ENCODE results near the gene NAA60. TPM values are rescaled to one million over a fixed set of nuclear protein-coding genes. Genes with fewer than 3 reads are reported as not detected.
A peak's percentile ranks its signal among the peaks of the same experiment; 100 is the strongest.

Gene NAA60
- total and polyA plus RNA-seq, 3 donors from 2014 or later, result 61.8 to 120 (median 99.2) TPM

DNA sequence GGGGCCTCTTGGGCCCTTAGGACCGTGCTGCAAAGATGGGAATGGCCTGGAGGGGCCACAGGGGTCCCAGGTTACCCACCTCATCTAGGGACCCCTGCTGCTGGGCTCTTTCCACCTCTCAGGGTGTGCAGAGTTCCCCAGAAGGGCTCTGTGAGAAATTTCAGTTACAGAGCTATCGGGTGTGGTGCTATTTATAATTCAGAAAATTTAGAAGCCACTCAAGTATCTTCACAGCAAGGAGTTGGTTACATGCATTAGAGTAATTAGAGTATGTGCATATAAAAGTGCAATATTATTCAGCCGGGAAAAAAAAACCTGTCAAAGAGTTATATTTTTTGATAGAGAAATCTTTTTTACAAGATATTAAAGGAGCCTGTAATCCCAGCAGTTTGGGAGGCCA, 32.9 kb downstream of the NAA60 start:
- WGBS, 2 donors, result 88 to 91% methylated on average over 3 of the region's 3 CpGs
- intact Hi-C loops (cut with DNase I; ENCODE audit: low total_unique reads), result no loop called here
- Histone ChIP-seq H3K4me1 (peaks cover 15% of the 10 kb centered on the region), H3K4me3 (no peak overlapping the region), H3K9me3 (no peaks in the 10 kb centered on the region), H3K27me3 (no peaks in the 10 kb centered on the region), H3K36me3 (ENCODE audit: low read depth, missing control alignments) (no peaks in the 10 kb centered on the region), H3K27ac (no peak overlapping the region)
- no peak for DNase-seq
- TF ChIP-seq, protein P1, sequence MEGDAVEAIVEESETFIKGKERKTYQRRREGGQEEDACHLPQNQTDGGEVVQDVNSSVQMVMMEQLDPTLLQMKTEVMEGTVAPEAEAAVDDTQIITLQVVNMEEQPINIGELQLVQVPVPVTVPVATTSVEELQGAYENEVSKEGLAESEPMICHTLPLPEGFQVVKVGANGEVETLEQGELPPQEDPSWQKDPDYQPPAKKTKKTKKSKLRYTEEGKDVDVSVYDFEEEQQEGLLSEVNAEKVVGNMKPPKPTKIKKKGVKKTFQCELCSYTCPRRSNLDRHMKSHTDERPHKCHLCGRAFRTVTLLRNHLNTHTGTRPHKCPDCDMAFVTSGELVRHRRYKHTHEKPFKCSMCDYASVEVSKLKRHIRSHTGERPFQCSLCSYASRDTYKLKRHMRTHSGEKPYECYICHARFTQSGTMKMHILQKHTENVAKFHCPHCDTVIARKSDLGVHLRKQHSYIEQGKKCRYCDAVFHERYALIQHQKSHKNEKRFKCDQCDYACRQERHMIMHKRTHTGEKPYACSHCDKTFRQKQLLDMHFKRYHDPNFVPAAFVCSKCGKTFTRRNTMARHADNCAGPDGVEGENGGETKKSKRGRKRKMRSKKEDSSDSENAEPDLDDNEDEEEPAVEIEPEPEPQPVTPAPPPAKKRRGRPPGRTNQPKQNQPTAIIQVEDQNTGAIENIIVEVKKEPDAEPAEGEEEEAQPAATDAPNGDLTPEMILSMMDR (IDR thresholded peaks at IDR 0.05), result no peak
- no peak for TF ChIP-seq POLR2A (IDR thresholded peaks at IDR 0.05)

DNA sequence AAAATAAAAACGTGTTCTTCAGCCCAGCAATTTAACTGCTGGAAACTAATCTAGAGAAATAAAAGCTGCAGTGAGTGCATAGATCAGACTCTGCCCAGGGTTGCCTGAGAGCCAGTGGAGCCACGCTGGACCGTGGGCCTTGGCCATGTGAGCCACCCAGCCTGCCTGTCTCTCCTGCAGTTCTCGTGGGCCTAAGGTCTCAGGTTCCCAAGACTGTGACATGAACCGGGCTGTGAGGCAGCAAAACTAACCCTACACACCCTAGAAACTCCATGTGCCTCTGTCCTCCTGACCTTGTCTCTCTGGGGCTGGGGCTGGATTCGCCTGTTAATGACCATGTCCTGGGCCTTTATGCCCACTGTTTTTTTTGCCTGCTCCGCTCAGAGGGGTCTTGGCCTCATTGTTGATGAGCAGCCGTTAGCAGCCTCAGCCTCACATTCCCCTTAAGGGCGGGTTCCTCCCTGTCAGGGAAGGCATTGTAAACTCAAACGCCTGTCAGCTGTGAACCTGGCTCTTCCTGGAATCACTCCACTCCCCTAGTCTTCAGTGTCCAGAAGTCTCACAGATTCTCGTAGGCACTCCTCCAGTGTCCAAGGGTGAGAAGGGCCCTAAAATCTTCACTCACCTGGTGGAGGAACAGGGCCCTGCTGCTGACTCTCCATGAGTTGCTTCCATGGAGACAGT, 34.9 kb downstream of the NAA60 start:
- no peaks in the 10 kb centered on the region for H3K36me3 ChIP-seq (ENCODE audit: low read depth, missing control alignments)
- H3K27me3 ChIP-seq, result no peaks in the 10 kb centered on the region
- intact Hi-C loops (cut with DNase I; ENCODE audit: low total_unique reads), result no loop called here
- no peak overlapping the region for H3K4me3 ChIP-seq
- no peaks in the 10 kb centered on the region for H3K9me3 ChIP-seq
- no peak overlapping the region for H3K27ac ChIP-seq
- TF ChIP-seq, protein P1 (IDR thresholded peaks at IDR 0.05), result no peak
- no peak for TF ChIP-seq POLR2A (IDR thresholded peaks at IDR 0.05)
- DNase-seq, result no peak
- peaks cover 26% of the 10 kb centered on the region for H3K4me1 ChIP-seq
- 79 to 82% methylated on average over 11 of the region's 11 CpGs for WGBS, 2 donors

DNA sequence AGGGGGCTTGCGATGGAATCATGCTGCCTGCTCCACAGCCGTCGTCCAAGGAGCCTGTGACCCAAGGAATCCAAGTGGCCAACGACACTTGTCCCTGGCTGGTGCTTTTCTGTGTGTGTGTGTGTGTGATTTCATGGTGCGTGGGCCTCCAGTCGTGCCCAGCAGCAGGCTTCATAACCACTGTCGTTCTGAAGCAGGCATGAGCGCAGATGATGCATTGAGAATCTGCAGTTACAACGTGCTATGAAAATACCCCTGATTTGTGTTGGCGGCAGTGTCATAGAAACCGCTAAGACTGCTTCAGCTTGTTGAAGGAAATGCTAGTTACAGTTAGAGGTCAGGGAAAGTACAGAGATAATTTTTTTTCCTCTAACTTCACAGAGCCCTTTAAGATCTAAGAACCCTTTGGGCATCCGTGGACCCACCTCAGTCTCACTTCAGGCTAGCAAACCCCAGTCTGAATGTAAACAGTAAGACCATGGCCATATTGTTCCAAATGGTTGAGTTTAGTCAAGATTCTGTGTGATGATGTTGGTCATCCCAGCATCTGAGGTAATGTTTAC, 36.3 kb downstream of the NAA60 start:
- Histone ChIP-seq H3K4me1 (peaks cover 17% of the 10 kb centered on the region), H3K27ac (no peak overlapping the region), H3K4me3 (no peak overlapping the region), H3K36me3 (ENCODE audit: low read depth, missing control alignments) (no peaks in the 10 kb centered on the region), H3K9me3 (no peaks in the 10 kb centered on the region), H3K27me3 (no peaks in the 10 kb centered on the region)
- DNase-seq, result no peak
- TF ChIP-seq, protein P1 (IDR thresholded peaks at IDR 0.05), result no peak
- no peak for TF ChIP-seq POLR2A (IDR thresholded peaks at IDR 0.05)
- WGBS, 2 donors, result 88 to 90% methylated on average over 9 to 12 of the region's 12 CpGs
- intact Hi-C loops (cut with DNase I; ENCODE audit: low total_unique reads), result no loop called here

DNA sequence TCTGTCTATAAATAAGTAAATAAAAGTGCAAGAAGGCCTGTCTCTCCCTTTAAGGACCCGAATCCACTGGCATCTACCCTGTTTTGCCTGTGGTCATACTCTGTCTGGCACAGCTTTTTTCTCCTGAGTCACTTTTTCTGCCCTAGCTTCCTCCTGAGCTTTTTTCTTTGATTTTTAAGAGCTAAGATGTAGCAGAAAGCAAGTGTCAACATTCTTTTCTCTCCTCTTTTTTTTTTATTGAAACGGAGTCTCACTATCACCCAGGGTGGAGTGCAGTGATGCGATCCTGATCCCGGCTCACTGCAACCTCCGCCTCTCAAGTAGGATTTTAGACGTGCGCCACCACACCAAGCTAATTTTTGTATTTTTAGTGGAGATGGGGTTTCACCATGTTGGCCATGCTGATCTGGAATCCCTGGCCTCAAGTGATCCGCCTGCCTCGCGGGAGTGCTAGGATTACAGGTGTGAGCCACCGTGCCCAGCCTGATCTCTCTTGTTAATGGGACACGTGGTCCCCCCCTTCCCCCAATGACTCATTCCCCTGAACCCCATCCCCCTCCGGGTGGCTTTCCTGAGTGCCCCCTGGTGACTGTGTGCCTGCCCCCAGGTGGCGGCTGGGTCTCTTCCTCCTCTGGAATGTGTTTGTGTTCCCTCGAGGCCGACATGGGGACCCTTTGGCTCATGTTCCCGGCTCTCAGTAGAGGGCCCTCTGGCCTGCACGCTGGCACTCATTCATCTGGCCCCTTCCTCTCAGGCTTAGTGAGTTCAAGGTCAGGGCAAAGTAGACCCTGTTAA, 37.6 kb downstream of the NAA60 start:
- TF ChIP-seq, protein P1 (IDR thresholded peaks at IDR 0.05), result no peak
- TF ChIP-seq POLR2A (IDR thresholded peaks at IDR 0.05), result no peak
- 55 to 66% methylated on average over 16 to 18 of the region's 18 CpGs for WGBS, 2 donors

More for the DNA sequence above, 37.6 kb downstream of the NAA60 start:
- intact Hi-C loops (cut with DNase I; ENCODE audit: low total_unique reads), result no loop called here
- Histone ChIP-seq H3K4me3 (no peak overlapping the region), H3K27ac (peak overlapping the region; percentile 13 to 45), H3K9me3 (no peaks in the 10 kb centered on the region), H3K4me1 (peaks cover 16% of the 10 kb centered on the region), H3K27me3 (no peaks in the 10 kb centered on the region), H3K36me3 (ENCODE audit: low read depth, missing control alignments) (no peaks in the 10 kb centered on the region)
- no peak for DNase-seq
